HL-60 (cell line): Measurements from ENCODE around the gene ZDHHC7.

ENCODE experiments used
- GABPA ChIP-seq: IDR thresholded peaks from 2 replicates; pipeline ENCODE4 v1.6.1; 2012; ENCODE audit warnings: low read depth
- TF ChIP-seq, protein P1 (sequence below): IDR thresholded peaks from one replicate; pipeline ENCODE4 v1.5.1; 2011; ENCODE audit warnings: low read length, control low read depth, inconsistent platforms; ENCODE audit not compliant: insufficient read depth
- TF ChIP-seq, protein P2 (sequence below): IDR thresholded peaks from 2 replicates; pipeline ENCODE4 v1.6.1; 2012; ENCODE audit warnings: low read depth; ENCODE audit not compliant: insufficient replicate concordance

DNA sequence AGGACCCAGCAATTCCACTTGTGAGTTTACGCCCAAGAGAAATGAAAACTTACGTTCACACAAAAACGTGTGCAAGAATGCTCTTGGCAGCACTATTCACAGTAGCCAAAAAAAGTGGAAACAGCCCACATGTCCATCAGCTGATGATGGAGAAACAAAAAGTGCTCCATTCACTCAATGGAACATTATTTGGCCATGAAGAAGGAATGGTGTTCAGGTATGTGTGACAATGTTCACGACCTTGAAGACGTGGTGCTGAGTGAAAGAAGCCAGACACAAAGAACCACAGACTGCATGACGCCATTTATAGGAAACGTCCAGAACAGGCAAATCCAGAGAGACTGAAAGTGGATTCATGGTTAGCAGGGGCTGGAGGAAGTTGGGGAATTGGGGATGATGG, 84.9 kb downstream of the ZDHHC7 start:
- TF ChIP-seq, protein P1, sequence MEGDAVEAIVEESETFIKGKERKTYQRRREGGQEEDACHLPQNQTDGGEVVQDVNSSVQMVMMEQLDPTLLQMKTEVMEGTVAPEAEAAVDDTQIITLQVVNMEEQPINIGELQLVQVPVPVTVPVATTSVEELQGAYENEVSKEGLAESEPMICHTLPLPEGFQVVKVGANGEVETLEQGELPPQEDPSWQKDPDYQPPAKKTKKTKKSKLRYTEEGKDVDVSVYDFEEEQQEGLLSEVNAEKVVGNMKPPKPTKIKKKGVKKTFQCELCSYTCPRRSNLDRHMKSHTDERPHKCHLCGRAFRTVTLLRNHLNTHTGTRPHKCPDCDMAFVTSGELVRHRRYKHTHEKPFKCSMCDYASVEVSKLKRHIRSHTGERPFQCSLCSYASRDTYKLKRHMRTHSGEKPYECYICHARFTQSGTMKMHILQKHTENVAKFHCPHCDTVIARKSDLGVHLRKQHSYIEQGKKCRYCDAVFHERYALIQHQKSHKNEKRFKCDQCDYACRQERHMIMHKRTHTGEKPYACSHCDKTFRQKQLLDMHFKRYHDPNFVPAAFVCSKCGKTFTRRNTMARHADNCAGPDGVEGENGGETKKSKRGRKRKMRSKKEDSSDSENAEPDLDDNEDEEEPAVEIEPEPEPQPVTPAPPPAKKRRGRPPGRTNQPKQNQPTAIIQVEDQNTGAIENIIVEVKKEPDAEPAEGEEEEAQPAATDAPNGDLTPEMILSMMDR = no peak
- TF ChIP-seq, protein P2, sequence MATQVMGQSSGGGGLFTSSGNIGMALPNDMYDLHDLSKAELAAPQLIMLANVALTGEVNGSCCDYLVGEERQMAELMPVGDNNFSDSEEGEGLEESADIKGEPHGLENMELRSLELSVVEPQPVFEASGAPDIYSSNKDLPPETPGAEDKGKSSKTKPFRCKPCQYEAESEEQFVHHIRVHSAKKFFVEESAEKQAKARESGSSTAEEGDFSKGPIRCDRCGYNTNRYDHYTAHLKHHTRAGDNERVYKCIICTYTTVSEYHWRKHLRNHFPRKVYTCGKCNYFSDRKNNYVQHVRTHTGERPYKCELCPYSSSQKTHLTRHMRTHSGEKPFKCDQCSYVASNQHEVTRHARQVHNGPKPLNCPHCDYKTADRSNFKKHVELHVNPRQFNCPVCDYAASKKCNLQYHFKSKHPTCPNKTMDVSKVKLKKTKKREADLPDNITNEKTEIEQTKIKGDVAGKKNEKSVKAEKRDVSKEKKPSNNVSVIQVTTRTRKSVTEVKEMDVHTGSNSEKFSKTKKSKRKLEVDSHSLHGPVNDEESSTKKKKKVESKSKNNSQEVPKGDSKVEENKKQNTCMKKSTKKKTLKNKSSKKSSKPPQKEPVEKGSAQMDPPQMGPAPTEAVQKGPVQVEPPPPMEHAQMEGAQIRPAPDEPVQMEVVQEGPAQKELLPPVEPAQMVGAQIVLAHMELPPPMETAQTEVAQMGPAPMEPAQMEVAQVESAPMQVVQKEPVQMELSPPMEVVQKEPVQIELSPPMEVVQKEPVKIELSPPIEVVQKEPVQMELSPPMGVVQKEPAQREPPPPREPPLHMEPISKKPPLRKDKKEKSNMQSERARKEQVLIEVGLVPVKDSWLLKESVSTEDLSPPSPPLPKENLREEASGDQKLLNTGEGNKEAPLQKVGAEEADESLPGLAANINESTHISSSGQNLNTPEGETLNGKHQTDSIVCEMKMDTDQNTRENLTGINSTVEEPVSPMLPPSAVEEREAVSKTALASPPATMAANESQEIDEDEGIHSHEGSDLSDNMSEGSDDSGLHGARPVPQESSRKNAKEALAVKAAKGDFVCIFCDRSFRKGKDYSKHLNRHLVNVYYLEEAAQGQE = no peak
- TF ChIP-seq GABPA = no peak
